Astrocyte (in vitro differentiated cells and primary cell): ENCODE measurements around the gene TPBG.

Source experiments
- CTCF ChIP-seq: IDR thresholded peaks from 2 replicates; pipeline ENCODE4 v1.5.1; 2011; ENCODE audit warnings: low read depth, mild to moderate bottlenecking, inconsistent platforms, low read length, moderate library complexity; ENCODE audit not compliant: insufficient read depth
- EZH2 ChIP-seq: IDR thresholded peaks from 2 replicates; pipeline ENCODE4 v1.6.1; 2012; ENCODE audit warnings: mild to moderate bottlenecking, low read length, inconsistent platforms; ENCODE audit not compliant: insufficient read depth

- no peak for TF ChIP-seq CTCF
- TF ChIP-seq EZH2 = no peak
These were observed 25.8 kb upstream of the TPBG start for GRCh38 chr6:82337688-82338257.
